ENCODE data around the gene FBN3. TPM values are rescaled to one million over a fixed set of nuclear protein-coding genes. Genes with fewer than 3 reads are reported as not detected.

Gene FBN3
- total RNA-seq, 1 donor from 2014 or later = 0.04 TPM

- H3K27me3 ChIP-seq (ENCODE audit: control insufficient read depth, insufficient read depth, low read length) = no peaks in the 10 kb centered on the region
- no peak for DNase-seq (ENCODE audit: low read depth)
- no peaks in the 10 kb centered on the region for H3K36me3 ChIP-seq (ENCODE audit: control insufficient read depth, insufficient read depth, low read length)
- H3K4me3 ChIP-seq (ENCODE audit: low read depth, low read length) = no peak overlapping the region
- TF ChIP-seq, protein P1, sequence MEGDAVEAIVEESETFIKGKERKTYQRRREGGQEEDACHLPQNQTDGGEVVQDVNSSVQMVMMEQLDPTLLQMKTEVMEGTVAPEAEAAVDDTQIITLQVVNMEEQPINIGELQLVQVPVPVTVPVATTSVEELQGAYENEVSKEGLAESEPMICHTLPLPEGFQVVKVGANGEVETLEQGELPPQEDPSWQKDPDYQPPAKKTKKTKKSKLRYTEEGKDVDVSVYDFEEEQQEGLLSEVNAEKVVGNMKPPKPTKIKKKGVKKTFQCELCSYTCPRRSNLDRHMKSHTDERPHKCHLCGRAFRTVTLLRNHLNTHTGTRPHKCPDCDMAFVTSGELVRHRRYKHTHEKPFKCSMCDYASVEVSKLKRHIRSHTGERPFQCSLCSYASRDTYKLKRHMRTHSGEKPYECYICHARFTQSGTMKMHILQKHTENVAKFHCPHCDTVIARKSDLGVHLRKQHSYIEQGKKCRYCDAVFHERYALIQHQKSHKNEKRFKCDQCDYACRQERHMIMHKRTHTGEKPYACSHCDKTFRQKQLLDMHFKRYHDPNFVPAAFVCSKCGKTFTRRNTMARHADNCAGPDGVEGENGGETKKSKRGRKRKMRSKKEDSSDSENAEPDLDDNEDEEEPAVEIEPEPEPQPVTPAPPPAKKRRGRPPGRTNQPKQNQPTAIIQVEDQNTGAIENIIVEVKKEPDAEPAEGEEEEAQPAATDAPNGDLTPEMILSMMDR (IDR thresholded peaks at IDR 0.05; ENCODE audit: insufficient read depth, low read length, poor library complexity, severe bottlenecking) = no peak
These were observed 74.0 kb downstream of the FBN3 start for GRCh38 chr19:8075158-8076074.

- H3K4me3 ChIP-seq (ENCODE audit: low read depth, low read length) = no peak overlapping the region
- no peaks in the 10 kb centered on the region for H3K27me3 ChIP-seq (ENCODE audit: control insufficient read depth, insufficient read depth, low read length)
- TF ChIP-seq, protein P1 (IDR thresholded peaks at IDR 0.05; ENCODE audit: insufficient read depth, low read length, poor library complexity, severe bottlenecking) = no peak
- no peaks in the 10 kb centered on the region for H3K36me3 ChIP-seq (ENCODE audit: control insufficient read depth, insufficient read depth, low read length)
- DNase-seq (ENCODE audit: low read depth) = no peak
These were observed 74.9 kb downstream of the FBN3 start for GRCh38 chr19:8074501-8074900.

GRCh38 chr19:8071912-8072311 is 77.5 kb downstream of the FBN3 start:
- DNase-seq (ENCODE audit: low read depth) = no peak
- Histone ChIP-seq H3K4me3 (ENCODE audit: low read depth, low read length) (no peak overlapping the region), H3K36me3 (ENCODE audit: control insufficient read depth, insufficient read depth, low read length) (no peaks in the 10 kb centered on the region), H3K27me3 (ENCODE audit: control insufficient read depth, insufficient read depth, low read length) (no peaks in the 10 kb centered on the region)
- TF ChIP-seq, protein P1 (IDR thresholded peaks at IDR 0.05; ENCODE audit: insufficient read depth, low read length, poor library complexity, severe bottlenecking) = no peak

DNA sequence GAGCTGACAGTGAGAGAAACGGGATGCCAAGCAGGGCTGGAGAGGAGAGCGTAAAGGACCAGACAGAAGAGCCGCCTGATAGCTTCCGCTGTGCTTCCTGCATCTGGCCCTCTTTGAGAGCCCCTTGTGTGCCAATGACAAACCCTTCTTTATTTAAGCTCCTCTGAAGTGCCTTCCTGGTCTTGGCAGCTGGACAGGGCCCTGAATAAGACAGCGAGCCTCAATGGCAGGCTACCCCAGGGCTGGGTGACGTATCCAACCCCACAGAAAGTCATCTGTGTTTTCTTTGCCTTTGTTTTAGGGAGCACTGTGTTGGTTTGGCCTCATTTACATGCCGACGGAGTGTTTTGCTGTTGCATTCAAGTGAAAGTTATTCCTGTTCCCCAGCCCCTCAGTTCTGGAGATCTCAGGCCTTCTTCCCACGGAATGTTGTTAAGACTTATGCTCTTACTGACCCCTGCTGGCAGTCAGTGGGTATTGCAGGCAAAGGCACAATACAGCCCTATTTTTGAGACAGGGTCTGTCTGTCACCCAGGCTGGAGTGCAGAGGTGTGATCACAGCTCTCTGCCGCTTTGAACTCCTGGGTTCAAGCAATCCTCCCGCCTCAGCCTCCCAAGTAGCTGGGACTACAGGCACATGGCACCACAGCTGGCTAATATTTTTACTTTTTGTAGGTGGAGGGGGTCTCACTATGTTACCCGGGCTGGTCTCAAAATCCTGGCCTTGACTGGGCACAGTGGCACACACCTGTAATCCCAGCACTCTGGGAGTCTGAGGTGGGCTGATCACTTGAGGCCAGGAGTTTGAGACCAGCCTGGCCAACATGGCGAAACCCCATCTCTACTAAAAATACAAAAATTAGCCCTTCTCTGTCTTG is 80.1 kb downstream of the FBN3 start:
- Histone ChIP-seq H3K4me3 (ENCODE audit: low read depth, low read length) (no peak overlapping the region), H3K36me3 (ENCODE audit: control insufficient read depth, insufficient read depth, low read length) (no peaks in the 10 kb centered on the region), H3K27me3 (ENCODE audit: control insufficient read depth, insufficient read depth, low read length) (no peaks in the 10 kb centered on the region)
- TF ChIP-seq, protein P1 (IDR thresholded peaks at IDR 0.05; ENCODE audit: insufficient read depth, low read length, poor library complexity, severe bottlenecking) = peak; percentile 61
- DNase-seq (ENCODE audit: low read depth) = no peak

GRCh38 chr19:8065875-8066261 is 83.5 kb downstream of the FBN3 start:
- no peak for DNase-seq (ENCODE audit: low read depth)
- TF ChIP-seq, protein P1 (IDR thresholded peaks at IDR 0.05; ENCODE audit: insufficient read depth, low read length, poor library complexity, severe bottlenecking) = no peak
- Histone ChIP-seq H3K36me3 (ENCODE audit: control insufficient read depth, insufficient read depth, low read length) (no peaks in the 10 kb centered on the region), H3K27me3 (ENCODE audit: control insufficient read depth, insufficient read depth, low read length) (no peaks in the 10 kb centered on the region), H3K4me3 (ENCODE audit: low read depth, low read length) (no peak overlapping the region)

All from kidney epithelial cell (primary cell).